Mucosa of rectum (tissue), 2 donors: ENCODE measurements around the gene USP10.

ENCODE experiments used
- H3K27ac ChIP-seq, 2 donors: one replicate each; pipeline ENCODE4 v1.7.0; 2013; ENCODE audit warnings: inconsistent platforms in 2 of 2, low read depth in 2 of 2, low read length in 2 of 2
- H3K27me3 ChIP-seq, 2 donors: one replicate each; pipeline ENCODE4 v1.7.0; 2013; ENCODE audit warnings: low read length in 2 of 2; ENCODE audit not compliant: control insufficient read depth in 2 of 2, insufficient read depth in 2 of 2
- H3K36me3 ChIP-seq, 2 donors: one replicate each; pipeline ENCODE4 v1.7.0; 2013; ENCODE audit warnings: low read length in 2 of 2; ENCODE audit not compliant: control insufficient read depth in 2 of 2, insufficient read depth in 2 of 2
- H3K4me1 ChIP-seq, 2 donors: one replicate each; pipeline ENCODE4 v1.7.0; 2013; ENCODE audit warnings: low read length in 2 of 2, mild to moderate bottlenecking in 1 of 2; ENCODE audit not compliant: control insufficient read depth in 2 of 2, insufficient read depth in 2 of 2
- H3K4me3 ChIP-seq, 2 donors: one replicate each; pipeline ENCODE4 v1.7.0; 2013; ENCODE audit warnings: low read length in 2 of 2
- H3K9ac ChIP-seq, 2 donors: one replicate each; pipeline ENCODE4 v1.7.0; 2013; ENCODE audit warnings: low read length in 2 of 2, low read depth in 1 of 2, mild to moderate bottlenecking in 1 of 2
- H3K9me3 ChIP-seq, 2 donors: one replicate each; pipeline ENCODE4 v1.7.0; 2013; ENCODE audit warnings: low read length in 2 of 2; ENCODE audit not compliant: control insufficient read depth in 2 of 2
- donor health status: healthy.
- donor health status: Normal muscosa, but diverticular disease.

USP10 gene

GRCh38 chr16:84672276-84673202 is 27.3 kb upstream of the USP10 start:
- Histone ChIP-seq H3K4me3 (no peak overlapping the region), H3K9ac (no peak overlapping the region), H3K27me3 (no peaks in the 10 kb centered on the region), H3K9me3 (no peaks in the 10 kb centered on the region), H3K27ac (no peak overlapping the region), H3K4me1 (no peaks in the 10 kb centered on the region), H3K36me3 (peaks cover 0 to 7% of the 10 kb centered on the region in 2 donors)

GRCh38 chr16:84673203-84673535 is 26.6 kb upstream of the USP10 start:
- peaks cover 0 to 2% of the 10 kb centered on the region in 2 donors for H3K36me3 ChIP-seq
- no peak overlapping the region for H3K27ac ChIP-seq
- no peaks in the 10 kb centered on the region for H3K4me1 ChIP-seq
- no peaks in the 10 kb centered on the region for H3K9me3 ChIP-seq
- H3K27me3 ChIP-seq, result no peaks in the 10 kb centered on the region
- H3K9ac ChIP-seq, result no peak overlapping the region
- no peak overlapping the region for H3K4me3 ChIP-seq

- Histone ChIP-seq H3K9ac (no peak overlapping the region), H3K27ac (no peak overlapping the region), H3K4me3 (no peak overlapping the region), H3K4me1 (no peaks in the 10 kb centered on the region), H3K9me3 (no peaks in the 10 kb centered on the region), H3K36me3 (no peaks in the 10 kb centered on the region), H3K27me3 (no peaks in the 10 kb centered on the region)
These were observed 26.2 kb upstream of the USP10 start for GRCh38 chr16:84673561-84673960.

GRCh38 chr16:84675423-84675822 is 24.4 kb upstream of the USP10 start:
- H3K9me3 ChIP-seq, result no peaks in the 10 kb centered on the region
- no peak overlapping the region for H3K4me3 ChIP-seq
- H3K27ac ChIP-seq, result no peak overlapping the region
- H3K4me1 ChIP-seq, result no peaks in the 10 kb centered on the region
- H3K27me3 ChIP-seq, result no peaks in the 10 kb centered on the region
- H3K9ac ChIP-seq, result no peak overlapping the region
- H3K36me3 ChIP-seq, result no peaks in the 10 kb centered on the region

- no peaks in the 10 kb centered on the region for H3K9me3 ChIP-seq
- no peaks in the 10 kb centered on the region for H3K4me1 ChIP-seq
- no peak overlapping the region for H3K27ac ChIP-seq
- no peak overlapping the region for H3K9ac ChIP-seq
- no peaks in the 10 kb centered on the region for H3K36me3 ChIP-seq
- no peak overlapping the region for H3K4me3 ChIP-seq
- no peaks in the 10 kb centered on the region for H3K27me3 ChIP-seq
These were observed 23.9 kb upstream of the USP10 start for GRCh38 chr16:84675884-84676283.

- Histone ChIP-seq H3K27ac (no peak overlapping the region), H3K9ac (no peak overlapping the region), H3K4me1 (no peaks in the 10 kb centered on the region), H3K4me3 (no peak overlapping the region), H3K27me3 (no peaks in the 10 kb centered on the region), H3K9me3 (no peaks in the 10 kb centered on the region), H3K36me3 (no peaks in the 10 kb centered on the region)
These were observed 22.6 kb upstream of the USP10 start for GRCh38 chr16:84677017-84677803.

- no peaks in the 10 kb centered on the region for H3K4me1 ChIP-seq
- no peak overlapping the region for H3K4me3 ChIP-seq
- no peak overlapping the region for H3K27ac ChIP-seq
- H3K9ac ChIP-seq, result no peak overlapping the region
- no peaks in the 10 kb centered on the region for H3K27me3 ChIP-seq
- no peaks in the 10 kb centered on the region for H3K36me3 ChIP-seq
- no peaks in the 10 kb centered on the region for H3K9me3 ChIP-seq
These were observed 22.0 kb upstream of the USP10 start for GRCh38 chr16:84677849-84678248.

GRCh38 chr16:84678541-84678940 is 21.3 kb upstream of the USP10 start:
- no peaks in the 10 kb centered on the region for H3K9me3 ChIP-seq
- no peak overlapping the region for H3K4me3 ChIP-seq
- no peaks in the 10 kb centered on the region for H3K4me1 ChIP-seq
- no peaks in the 10 kb centered on the region for H3K36me3 ChIP-seq
- no peaks in the 10 kb centered on the region for H3K27me3 ChIP-seq
- no peak overlapping the region for H3K27ac ChIP-seq
- H3K9ac ChIP-seq, result no peak overlapping the region

GRCh38 chr16:84680165-84680842 is 19.5 kb upstream of the USP10 start:
- H3K27ac ChIP-seq, result no peak overlapping the region
- no peaks in the 10 kb centered on the region for H3K36me3 ChIP-seq
- no peaks in the 10 kb centered on the region for H3K9me3 ChIP-seq
- H3K27me3 ChIP-seq, result no peaks in the 10 kb centered on the region
- H3K9ac ChIP-seq, result no peak overlapping the region
- H3K4me1 ChIP-seq, result no peaks in the 10 kb centered on the region
- H3K4me3 ChIP-seq, result no peak overlapping the region
